B cell (primary cell): ENCODE results near the gene SMARCD2. TPM values are rescaled to one million over a fixed set of nuclear protein-coding genes. Genes with fewer than 3 reads are reported as not detected.

Source experiments
- ATAC-seq: fragments of 200-7000 bp; cut with Tn5 transposase; one replicate; pipeline ENCODE4 v1.10.0; 2021; ENCODE audit warnings: low read depth, mild to moderate bottlenecking, moderate number of reproducible peaks, moderate library complexity
- CTCF ChIA-PET: fragments of 350-600 bp; sonication (Branson Sonifier 250); formaldehyde crosslinking; loops from one replicate; lab custom pipeline; 2021; ENCODE audit warnings: antibody characterized with exemption, inconsistent platforms; lab: Charles Lee
- POLR2A ChIA-PET: fragments of 350-600 bp; sonication (Branson Sonifier 250); formaldehyde crosslinking; loops from one replicate; lab custom pipeline; 2021; ENCODE audit warnings: antibody characterized with exemption; lab: Charles Lee
- DNase-seq: peaks from one replicate; pipeline ENCODE4 v3.0.0; 2013
- H2AFZ ChIP-seq: 2 replicates; pipeline ENCODE4 v1.6.1; 2012; ENCODE audit warnings: mild to moderate bottlenecking, low read depth, low read length; ENCODE audit not compliant: insufficient read depth, poor library complexity, severe bottlenecking
- H3K27ac ChIP-seq, 2 donors: 1 replicate in 1 of 2; 2 replicates in 1 of 2; pipeline ENCODE4 v1.5.1; 2012 to 2013; ENCODE audit warnings: low read length in 2 of 2, mild to moderate bottlenecking in 2 of 2, moderate library complexity in 1 of 2
- H3K27me3 ChIP-seq, 4 experiments: fragments of 200-600 bp in 1 of 4; sonication (generic) in 1 of 4; replicated peaks in 1 of 4; 1 replicate in 2 of 4; 2 replicates in 2 of 4; pipeline versions ENCODE4 v1.6.1 to v1.7.0; 2013 to 2016; ENCODE audit warnings: low read length in 3 of 4, mild to moderate bottlenecking in 2 of 4, mixed read lengths in 1 of 4, moderate library complexity in 1 of 4; ENCODE audit not compliant: insufficient read depth in 4 of 4, control insufficient read depth in 3 of 4; ENCODE audit errors: control extremely low read depth in 1 of 4
- H3K36me3 ChIP-seq, 2 experiments: replicated peaks in 1 of 2; 1 replicate in 1 of 2; 2 replicates in 1 of 2; pipeline versions ENCODE4 v1.6.1 to v1.7.1; 2013; ENCODE audit warnings: low read length in 1 of 2; ENCODE audit not compliant: insufficient read depth in 2 of 2, control insufficient read depth in 1 of 2; ENCODE audit errors: control extremely low read depth in 1 of 2, extremely low read depth in 1 of 2
- H3K4me1 ChIP-seq, 2 donors: fragments of 200-600 bp in 1 of 2; sonication (generic) in 1 of 2; 1 replicate in 1 of 2; 2 replicates in 1 of 2; pipeline versions ENCODE4 v1.5.1 to v1.6.1; 2013 to 2017; ENCODE audit warnings: low read length in 2 of 2; ENCODE audit not compliant: control insufficient read depth in 2 of 2, insufficient read depth in 2 of 2
- H3K4me2 ChIP-seq: replicated peaks from 2 replicates; pipeline ENCODE3; 2012; ENCODE audit warnings: mild to moderate bottlenecking, low read depth, low read length; ENCODE audit not compliant: poor library complexity, severe bottlenecking
- H3K4me3 ChIP-seq, 5 experiments: fragments of 200-600 bp in 1 of 5; sonication (generic) in 1 of 5; 1 replicate in 3 of 5; 2 replicates in 2 of 5; pipeline versions ENCODE4 v1.5.1 to v1.7.0; 2011 to 2016; ENCODE audit warnings: low read length in 4 of 5, mild to moderate bottlenecking in 4 of 5, low read depth in 2 of 5, control low read depth in 1 of 5, moderate library complexity in 1 of 5; ENCODE audit not compliant: insufficient read depth in 1 of 5; ENCODE audit errors: control extremely low read depth in 1 of 5, extremely low read depth in 1 of 5
- H3K79me2 ChIP-seq: fragments of 200-600 bp; sonication (generic); one replicate; pipeline ENCODE4 v1.6.0; 2016; ENCODE audit warnings: low read length; ENCODE audit not compliant: control insufficient read depth, insufficient read depth
- H3K9ac ChIP-seq: fragments of 200-600 bp; sonication (generic); 2 replicates; pipeline ENCODE4 v1.6.1; 2017; ENCODE audit warnings: mild to moderate bottlenecking, low read length, moderate library complexity
- H3K9me3 ChIP-seq, 3 donors: one replicate each; pipeline versions ENCODE4 v1.6.1 to v1.7.1; 2013; ENCODE audit warnings: low read length in 2 of 3; ENCODE audit not compliant: control insufficient read depth in 2 of 3, insufficient read depth in 1 of 3; ENCODE audit errors: control extremely low read depth in 1 of 3
- H4K20me1 ChIP-seq: 2 replicates; pipeline ENCODE4 v1.6.0; 2012; ENCODE audit warnings: mild to moderate bottlenecking, low read length; ENCODE audit not compliant: insufficient read depth, control insufficient read depth, poor library complexity, severe bottlenecking
- H3K27ac Mint-ChIP-seq: one replicate; pipeline ENCODE4 v1.8.0; 2021; ENCODE audit warnings: mixed read lengths
- H3K27me3 Mint-ChIP-seq: one replicate; pipeline ENCODE4 v1.8.0; 2021; ENCODE audit warnings: mixed read lengths
- H3K4me1 Mint-ChIP-seq: one replicate; pipeline ENCODE4 v1.8.0; 2021; ENCODE audit warnings: mixed read lengths
- H3K4me3 Mint-ChIP-seq: one replicate; pipeline ENCODE4 v1.8.0; 2021; ENCODE audit warnings: mixed read lengths
- H3K9me3 Mint-ChIP-seq: one replicate; pipeline ENCODE4 v1.8.0; 2022; ENCODE audit warnings: mixed read lengths; ENCODE audit not compliant: insufficient read depth
- EZH2 ChIP-seq: IDR thresholded peaks from 2 replicates; pipeline ENCODE4 v1.6.1; 2012; ENCODE audit warnings: borderline replicate concordance, low read depth, mild to moderate bottlenecking, moderate library complexity, low read length; ENCODE audit not compliant: insufficient read depth, poor library complexity, severe bottlenecking
- WGBS: methylation state at CpG from one replicate; pipeline ENCODE4 v1.1.5; 2013; ENCODE audit warnings: missing lambda C conversion rate; ENCODE audit not compliant: insufficient coverage; 5-methylcytosine and 5-hydroxymethylcytosine counted together
- intact Hi-C: fragments of 100-400 bp; cut with micrococcal nuclease; formaldehyde crosslinking; loops from one replicate; pipeline ENCODE4 v1.10.0; 2022
- polyA plus RNA-seq: library from polyadenylated mRNA; depleted of rRNA; stranded (reverse); fragments of >200 nt; gene quantifications from 2 replicates; pipeline ENCODE4 v1.2.3, GENCODE V29; 2012
- total RNA-seq, 2 donors: library from RNA; stranded (reverse); fragments of 120-200 nt in 1 of 2; gene quantifications; 1 replicate in 1 of 2; 2 replicates in 1 of 2; pipeline versions ENCODE4 v1.2.3 to v1.2.4, GENCODE V29; 2013 to 2022
- TF ChIP-seq, protein P1 (sequence below): fragments of 200-600 bp; IDR thresholded peaks from one replicate; pipeline ENCODE4 v1.8.0; 2022; ENCODE audit warnings: antibody characterized with exemption, mild to moderate bottlenecking

SMARCD2 gene
- total and polyA plus RNA-seq, 2 donors (not counting 1 experiment from before 2014, with no cell fraction given): 60.6 to 124 TPM

DNA sequence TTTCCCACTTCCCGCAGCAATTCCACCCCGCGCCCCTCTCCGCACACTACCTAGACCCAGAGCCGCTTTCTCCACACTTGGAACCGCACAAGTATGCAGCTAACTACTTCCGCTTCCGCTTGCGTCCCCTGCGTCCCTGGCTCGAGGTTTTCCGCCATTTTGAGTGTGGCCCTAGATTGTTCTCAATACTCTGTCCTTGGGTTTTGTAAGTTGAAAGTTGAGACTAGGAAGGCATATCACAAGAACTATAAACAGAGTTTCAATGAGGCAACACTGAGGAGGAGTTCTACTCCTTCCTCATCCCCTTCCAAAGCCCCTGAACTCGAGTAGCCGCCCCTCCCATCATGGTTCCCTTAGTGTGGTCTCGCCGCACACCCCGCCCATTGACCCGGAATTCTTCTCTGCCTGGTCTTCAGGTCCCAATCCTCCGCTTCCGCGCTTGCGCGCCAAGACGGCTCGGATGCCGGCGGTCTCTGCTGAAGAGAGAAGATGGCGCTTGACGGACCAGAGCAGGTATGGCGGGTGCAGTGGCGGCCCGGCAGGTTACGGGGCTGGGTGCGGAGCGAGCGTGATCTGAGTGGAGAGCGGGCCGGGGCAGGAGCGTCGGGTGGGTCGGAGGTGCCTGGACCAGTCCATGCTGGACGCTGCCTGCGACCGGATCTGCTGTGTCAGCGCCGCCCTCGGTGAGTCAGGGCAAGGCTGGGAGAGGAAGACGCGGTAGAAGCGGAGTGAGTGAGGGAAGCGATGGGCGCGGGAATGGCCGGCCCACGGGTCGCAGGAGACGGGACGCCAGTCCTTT lies 15.3 kb downstream of the SMARCD2 start, which contains the start of the genes FTSJ3 and PSMC5:
Gene FTSJ3 (minus strand): TSS at position 662 of the 799 bp plus-strand sequence. CDS start 761 bp downstream, outside the sequence.
Gene PSMC5 (plus strand): TSS at position 430 of the 799 bp plus-strand sequence. CDS start 60 bp downstream, at position 490.
- no peak for TF ChIP-seq EZH2
- TF ChIP-seq, protein P1, sequence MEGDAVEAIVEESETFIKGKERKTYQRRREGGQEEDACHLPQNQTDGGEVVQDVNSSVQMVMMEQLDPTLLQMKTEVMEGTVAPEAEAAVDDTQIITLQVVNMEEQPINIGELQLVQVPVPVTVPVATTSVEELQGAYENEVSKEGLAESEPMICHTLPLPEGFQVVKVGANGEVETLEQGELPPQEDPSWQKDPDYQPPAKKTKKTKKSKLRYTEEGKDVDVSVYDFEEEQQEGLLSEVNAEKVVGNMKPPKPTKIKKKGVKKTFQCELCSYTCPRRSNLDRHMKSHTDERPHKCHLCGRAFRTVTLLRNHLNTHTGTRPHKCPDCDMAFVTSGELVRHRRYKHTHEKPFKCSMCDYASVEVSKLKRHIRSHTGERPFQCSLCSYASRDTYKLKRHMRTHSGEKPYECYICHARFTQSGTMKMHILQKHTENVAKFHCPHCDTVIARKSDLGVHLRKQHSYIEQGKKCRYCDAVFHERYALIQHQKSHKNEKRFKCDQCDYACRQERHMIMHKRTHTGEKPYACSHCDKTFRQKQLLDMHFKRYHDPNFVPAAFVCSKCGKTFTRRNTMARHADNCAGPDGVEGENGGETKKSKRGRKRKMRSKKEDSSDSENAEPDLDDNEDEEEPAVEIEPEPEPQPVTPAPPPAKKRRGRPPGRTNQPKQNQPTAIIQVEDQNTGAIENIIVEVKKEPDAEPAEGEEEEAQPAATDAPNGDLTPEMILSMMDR: peak; percentile 72
- CTCF ChIA-PET: interaction anchor here (0.6 to 3.3 kb wide), 5 partner anchors 13 to 277 kb away, joined by 3 to 15 read pairs (median 4); partner anchors contain the start of gene DCAF7
- WGBS: 0% methylated on average over 52 of the region's 58 CpGs
- Histone ChIP-seq H3K4me2 (peak within 1 kb of the TSS; percentile 87), H3K4me1 (peaks cover 38 to 53% of the 10 kb centered on the region in 2 donors), H3K4me3 (peak within 1 kb of the TSS; percentile 78 to 92 (median 81)), H3K9me3 (no peaks in the 10 kb centered on the region), H4K20me1 (peaks cover 5% of the 10 kb centered on the region), H3K27me3 (no peaks in the 10 kb centered on the region), H3K36me3 (peaks cover 2 to 67% of the 10 kb centered on the region in 2 experiments), H2AFZ (peak within 1 kb of the TSS; percentile 92), H3K9ac (peak within 1 kb of the TSS; percentile 80), H3K79me2 (peaks cover 54% of the 10 kb centered on the region), H3K27ac (peak within 1 kb of the TSS; percentile 70 to 92)
- intact Hi-C loops: loop anchor here (1.0 to 5.0 kb wide), 8 partner anchors 16 to 680 kb away; partner anchors contain the start of genes CCDC47, CEP95, DDX5 and ERN1
- H3K27ac Mint-ChIP-seq: peak within 1 kb of the TSS; percentile 98
- ATAC-seq (peak; percentile 95), DNase-seq (peak; percentile 98)
- H3K9me3 Mint-ChIP-seq: no peaks in the 10 kb centered on the region
- peaks cover 73% of the 10 kb centered on the region for H3K4me1 Mint-ChIP-seq
- no peaks in the 10 kb centered on the region for H3K27me3 Mint-ChIP-seq
- POLR2A ChIA-PET: interaction anchor here (0.6 to 2.7 kb wide), 5 partner anchors 16 to 678 kb away, joined by 3 to 23 read pairs (median 6); partner anchors contain the start of genes CCDC47, DDX42, LIMD2 and SMARCD2
- H3K4me3 Mint-ChIP-seq: peak within 1 kb of the TSS; percentile 98
